H1 (cell line): Measurements from ENCODE around the gene RGS5. TPM values are rescaled to one million over a fixed set of nuclear protein-coding genes. Genes with fewer than 3 reads are reported as not detected.

ENCODE experiments used
- CTCF ChIA-PET: fragments of 300-600 bp; sonication (Branson Sonifier 250); formaldehyde crosslinking; loops from one replicate; lab custom pipeline; 2021; ENCODE audit not compliant: partially characterized antibody; lab: Charles Lee
- POLR2A ChIA-PET: fragments of 300-600 bp; sonication (Branson Sonifier 250); formaldehyde crosslinking; loops from one replicate; lab custom pipeline; 2021; ENCODE audit warnings: inconsistent platforms; ENCODE audit not compliant: partially characterized antibody; lab: Charles Lee
- DNase-seq, 2 experiments: peaks; one replicate each; pipeline versions ENCODE4 v3.0.0 to v3.0.0-alpha.2; 2010 to 2022; ENCODE audit warnings: low spot score in 2 of 2, low read depth in 1 of 2, mixed read lengths in 1 of 2
- FAIRE-seq: peaks from 2 replicates; lab custom pipeline; 2011; peaks lifted over from hg19 to GRCh38; lab: Jason Lieb, UNC
- H2AFZ ChIP-seq: 2 replicates; pipeline ENCODE4 v1.8.1; 2012; ENCODE audit warnings: low read length, inconsistent platforms
- H2AK5ac ChIP-seq: 2 replicates; pipeline ENCODE4 v1.6.1; 2013; ENCODE audit warnings: low read depth, low read length
- H2BK120ac ChIP-seq: replicated peaks from 2 replicates; pipeline ENCODE3; 2013; ENCODE audit warnings: low read depth, low read length, inconsistent platforms
- H2BK12ac ChIP-seq: 2 replicates; pipeline ENCODE4 v1.6.1; 2013; ENCODE audit warnings: low read depth, low read length
- H2BK15ac ChIP-seq: 2 replicates; pipeline ENCODE4 v1.6.1; 2013; ENCODE audit warnings: low read length
- H2BK20ac ChIP-seq: 2 replicates; pipeline ENCODE4 v1.6.1; 2013; ENCODE audit warnings: low read length
- H2BK5ac ChIP-seq: 2 replicates; pipeline ENCODE4 v1.6.1; 2013; ENCODE audit warnings: low read depth, low read length
- H3K14ac ChIP-seq: 2 replicates; pipeline ENCODE4 v1.6.1; 2013; ENCODE audit warnings: inconsistent platforms; ENCODE audit not compliant: insufficient read length
- H3K18ac ChIP-seq: 2 replicates; pipeline ENCODE4 v1.6.1; 2013; ENCODE audit warnings: low read length; ENCODE audit errors: extremely low read depth
- H3K23ac ChIP-seq: 2 replicates; pipeline ENCODE4 v1.6.1; 2013; ENCODE audit warnings: inconsistent platforms; ENCODE audit not compliant: insufficient read length
- H3K23me2 ChIP-seq: 2 replicates; pipeline ENCODE4 v1.6.1; 2013; ENCODE audit warnings: low read depth, low read length
- H3K27ac ChIP-seq: 2 replicates; pipeline ENCODE4 v1.6.1; 2011; ENCODE audit warnings: low read depth, low read length, inconsistent platforms
- H3K27me3 ChIP-seq, 4 experiments: replicated peaks in 1 of 4; 1 replicate in 1 of 4; 2 replicates in 3 of 4; pipeline versions ENCODE4 v1.6.1 to v1.8.1; 2011 to 2013; ENCODE audit warnings: low read length in 3 of 4, mild to moderate bottlenecking in 3 of 4, inconsistent platforms in 2 of 4, mixed read lengths in 2 of 4, moderate library complexity in 1 of 4; ENCODE audit not compliant: control insufficient read depth in 3 of 4, insufficient read depth in 3 of 4; ENCODE audit errors: extremely low read depth in 1 of 4
- H3K36me3 ChIP-seq, 4 experiments: 2 replicates each; pipeline versions ENCODE4 v1.6.1 to v1.8.1; 2011 to 2013; ENCODE audit warnings: mild to moderate bottlenecking in 4 of 4, low read length in 3 of 4, moderate library complexity in 2 of 4, control low read depth in 1 of 4, inconsistent platforms in 1 of 4; ENCODE audit not compliant: insufficient read depth in 4 of 4, control insufficient read depth in 2 of 4
- H3K4ac ChIP-seq: replicated peaks from 2 replicates; pipeline ENCODE3; 2013; ENCODE audit warnings: low read length, low read depth, mixed read lengths, inconsistent platforms; ENCODE audit not compliant: insufficient read length
- H3K4me1 ChIP-seq, 4 experiments: replicated peaks in 1 of 4; 1 replicate in 1 of 4; 2 replicates in 3 of 4; pipeline versions ENCODE4 v1.6.1 to v1.8.1; 2011 to 2013; ENCODE audit warnings: low read length in 3 of 4, inconsistent platforms in 2 of 4, mixed read lengths in 1 of 4; ENCODE audit not compliant: insufficient read depth in 4 of 4, control insufficient read depth in 3 of 4
- H3K4me2 ChIP-seq, 2 experiments: 2 replicates each; pipeline versions ENCODE4 v1.6.1 to v1.8.1; 2011 to 2013; ENCODE audit warnings: low read depth in 2 of 2, low read length in 2 of 2, control low read depth in 1 of 2, inconsistent platforms in 1 of 2, mild to moderate bottlenecking in 1 of 2; ENCODE audit not compliant: insufficient read depth in 1 of 2
- H3K4me3 ChIP-seq, 4 experiments: fragments of 200-600, 300-600 bp in 1 of 4; sonication (generic), shearing (Covaris generic), sonication (Bioruptor Twin) in 1 of 4; 2 replicates each; pipeline versions ENCODE4 v1.5.1 to v1.8.1; 2011 to 2016; ENCODE audit warnings: low read length in 4 of 4, low read depth in 3 of 4, control low read depth in 2 of 4, inconsistent platforms in 2 of 4, mild to moderate bottlenecking in 2 of 4, mixed read lengths in 1 of 4, moderate library complexity in 1 of 4; ENCODE audit not compliant: insufficient read depth in 2 of 4; ENCODE audit errors: extremely low read depth in 1 of 4
- H3K56ac ChIP-seq: replicated peaks from 2 replicates; pipeline ENCODE3; 2013; ENCODE audit warnings: low read depth, mild to moderate bottlenecking, mixed read lengths, low read length, inconsistent platforms; ENCODE audit not compliant: insufficient read length
- H3K79me1 ChIP-seq: 2 replicates; pipeline ENCODE4 v1.6.1; 2013; ENCODE audit warnings: low read depth, low read length, control low read depth
- H3K79me2 ChIP-seq, 2 experiments: 2 replicates each; pipeline versions ENCODE4 v1.6.1 to v1.8.1; 2012 to 2013; ENCODE audit warnings: low read length in 2 of 2, mild to moderate bottlenecking in 2 of 2, inconsistent platforms in 1 of 2; ENCODE audit not compliant: insufficient read depth in 2 of 2, control insufficient read depth in 1 of 2
- H3K9ac ChIP-seq, 4 experiments: replicated peaks in 1 of 4; 1 replicate in 1 of 4; 2 replicates in 3 of 4; pipeline versions ENCODE4 v1.6.1 to v1.8.1; 2011 to 2013; ENCODE audit warnings: low read depth in 3 of 4, low read length in 3 of 4, control low read depth in 2 of 4, mild to moderate bottlenecking in 2 of 4, moderate library complexity in 2 of 4, inconsistent platforms in 1 of 4; ENCODE audit errors: extremely low read depth in 1 of 4
- H3K9me3 ChIP-seq, 2 experiments: 2 replicates each; pipeline versions ENCODE4 v1.6.1 to v1.8.1; 2012 to 2013; ENCODE audit warnings: mild to moderate bottlenecking in 2 of 2, moderate library complexity in 2 of 2, control low read depth in 1 of 2, inconsistent platforms in 1 of 2, low read depth in 1 of 2, low read length in 1 of 2, mixed read lengths in 1 of 2; ENCODE audit not compliant: insufficient read depth in 2 of 2
- H4K20me1 ChIP-seq, 2 experiments: replicated peaks in 1 of 2; 2 replicates each; pipeline versions ENCODE3 to v1.8.1; 2011 to 2013; ENCODE audit warnings: inconsistent platforms in 2 of 2, low read length in 2 of 2, mild to moderate bottlenecking in 1 of 2; ENCODE audit not compliant: insufficient read depth in 2 of 2, control insufficient read depth in 1 of 2
- H4K5ac ChIP-seq: 2 replicates; pipeline ENCODE4 v1.6.1; 2013; ENCODE audit warnings: low read length, low read depth, mixed read lengths, inconsistent platforms; ENCODE audit not compliant: insufficient read length
- H4K8ac ChIP-seq: 2 replicates; pipeline ENCODE4 v1.8.0; 2013; ENCODE audit warnings: mild to moderate bottlenecking, moderate library complexity, low read length, inconsistent platforms; ENCODE audit not compliant: insufficient read depth; ENCODE audit errors: extremely low read depth
- H4K91ac ChIP-seq: replicated peaks from 2 replicates; pipeline ENCODE3; 2013; ENCODE audit warnings: low read length, mixed read lengths, inconsistent platforms; ENCODE audit not compliant: insufficient read length
- CHD1 ChIP-seq: IDR thresholded peaks from 2 replicates; pipeline ENCODE4 v1.6.1; 2012; ENCODE audit warnings: low read depth, low read length, improper control_type of control experiment
- CREB1 ChIP-seq: IDR thresholded peaks from 2 replicates; pipeline ENCODE4 v1.6.1; 2012; ENCODE audit warnings: inconsistent platforms
- KDM4A ChIP-seq: IDR thresholded peaks from one replicate; pipeline ENCODE4 v1.7.1; 2012; ENCODE audit warnings: low read depth, mild to moderate bottlenecking, moderate library complexity, low read length, inconsistent platforms; ENCODE audit not compliant: severe bottlenecking
- ZNF274 ChIP-seq: IDR thresholded peaks from 2 replicates; pipeline ENCODE4 v1.7.0; 2012; ENCODE audit warnings: low read length, borderline replicate concordance; ENCODE audit errors: extremely low read depth
- WGBS, 2 experiments: shearing (Covaris generic) in 1 of 2; methylation state at CpG; one replicate each; pipeline versions ENCODE4 v1.1.6 to v1.1.7; 2013 to 2015; ENCODE audit warnings: low lambda C conversion rate in 2 of 2, mixed read lengths in 2 of 2, inconsistent platforms in 1 of 2, low coverage in 1 of 2, missing lambda C conversion rate in 1 of 2; ENCODE audit not compliant: insufficient replicate concordance in 2 of 2, insufficient coverage in 1 of 2, insufficient read length in 1 of 2; ENCODE audit errors: extremely low coverage in 1 of 2, missing lambda C conversion rate in 1 of 2; 5-methylcytosine and 5-hydroxymethylcytosine counted together
- long read RNA-seq, 2 experiments: library from RNA in 1 of 2; library from capped mRNA in 1 of 2; stranded (forward); transcript quantifications; one replicate each; pipeline ENCODE4 v2.0.0, GENCODE V29; 2021; ENCODE audit warnings: inconsistent platforms in 1 of 2
- polyA minus RNA-seq, 3 experiments: library from RNA; depleted of rRNA, polyadenylated mRNA; stranded (reverse); fragments of >200 nt; gene quantifications; 1 replicate in 2 of 3; 2 replicates in 1 of 3; pipeline ENCODE4 v1.2.3, GENCODE V29; 2011
- polyA plus RNA-seq, 7 experiments: library from polyadenylated mRNA; depleted of rRNA in 3 of 7; stranded (reverse) in 5 of 7; unstranded in 2 of 7; fragments of >200 nt in 5 of 7; fragments of 200-250 nt in 2 of 7; gene quantifications; 1 replicate in 5 of 7; 2 replicates in 1 of 7; 4 replicates in 1 of 7; pipeline versions ENCODE4 v1.2.1 to v1.2.3, GENCODE V29; 2011 to 2013; ENCODE audit warnings: missing spikeins in 2 of 7, mixed read lengths in 2 of 7
- total RNA-seq: library from RNA; stranded (reverse); fragmentation: NEBNext Ultra II Directional; extraction: Animal tissue kit (Norgen Biotek cat#: 25700); gene quantifications from 2 replicates; pipeline ENCODE4 v1.2.1, GENCODE V29; 2021
- TF ChIP-seq, protein P1 (sequence below), 3 experiments: IDR thresholded peaks; 1 replicate in 2 of 3; 2 replicates in 1 of 3; pipeline versions ENCODE4 v1.5.1 to v1.6.1; 2011; ENCODE audit warnings: low read length in 3 of 3, mild to moderate bottlenecking in 3 of 3, inconsistent platforms in 2 of 3, low read depth in 1 of 3, moderate library complexity in 1 of 3; ENCODE audit not compliant: insufficient read depth in 1 of 3; ENCODE audit errors: control extremely low read depth in 1 of 3

RGS5 gene, protein sequence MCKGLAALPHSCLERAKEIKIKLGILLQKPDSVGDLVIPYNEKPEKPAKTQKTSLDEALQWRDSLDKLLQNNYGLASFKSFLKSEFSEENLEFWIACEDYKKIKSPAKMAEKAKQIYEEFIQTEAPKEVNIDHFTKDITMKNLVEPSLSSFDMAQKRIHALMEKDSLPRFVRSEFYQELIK
- total RNA-seq (96.3 and 103 TPM in 2 replicates), polyA plus RNA-seq (2011; rRNA removed) (53.3 and 75.5 TPM in 2 replicates), polyA minus RNA-seq (2011; rRNA and poly(A)+ RNA removed) (108 and 153 TPM in 2 replicates)
- 63.3 TPM for polyA plus RNA-seq (2011; cell fraction: cytosol; rRNA removed)
- 34.7 TPM for polyA plus RNA-seq (2011; cell fraction: nucleus; rRNA removed)
- 54.0 to 98.1 TPM (median 75.5 TPM) in 4 replicates for polyA plus RNA-seq (2012, experiment 1 of 2)
- polyA plus RNA-seq (2012, experiment 2 of 2): 6.8 TPM
- 47.7 TPM for polyA plus RNA-seq (2013, experiment 1 of 2)
- polyA plus RNA-seq (2013, experiment 2 of 2): 51.0 TPM
- polyA minus RNA-seq (2011; cell fraction: cytosol; rRNA and poly(A)+ RNA removed): 32.1 TPM
- polyA minus RNA-seq (2011; cell fraction: nucleus; rRNA and poly(A)+ RNA removed): 52.7 TPM
- long read RNA-seq, experiment 1, full-length matches to known transcripts: 57 of 96 reads
- long read RNA-seq, experiment 1, partial matches to known transcripts: 8 of 96 reads
- long read RNA-seq, experiment 1, other reads (novel, unspliced or antisense): 31 of 96 reads
- long read RNA-seq, experiment 2, full-length matches to known transcripts: 83 of 87 reads
- long read RNA-seq, experiment 2, partial matches to known transcripts: 0 of 87 reads
- long read RNA-seq, experiment 2, other reads (novel, unspliced or antisense): 4 of 87 reads

GRCh38 chr1:163202833-163203451 is at the start of gene RGS5:
TSS of gene RGS5 (minus strand) at chr1:163202916. CDS start at chr1:163202835, 81 bp downstream.
- peaks cover 0 to 8% (median 3%) of the 10 kb centered on the region in 4 experiments; a peak in 4 of 7 replicates for H3K4me1 ChIP-seq
- H4K8ac ChIP-seq: peak within 1 kb of the TSS; percentile 53; the same call in 1 of the 2 replicates
- H3K9me3 ChIP-seq: no peaks in the 10 kb centered on the region
- H3K18ac ChIP-seq: peak within 1 kb of the TSS; percentile 93
- peak within 1 kb of the TSS; percentile 98 for H2BK5ac ChIP-seq
- CTCF ChIA-PET: interaction anchor here (0.8 to 1.4 kb wide), 9 partner anchors 11 to 133 kb away, joined by 3 to 4 read pairs (median 3); partner anchors contain the start of gene RGS4
- POLR2A ChIA-PET: interaction anchor here (0.7 to 2.9 kb wide), 10 partner anchors 11 to 119 kb away, joined by 3 to 17 read pairs (median 4); partner anchors contain the start of gene NUF2
- H2BK12ac ChIP-seq: peak within 1 kb of the TSS; percentile 91; the same call in 1 of the 2 replicates
- no peaks in the 10 kb centered on the region for H4K20me1 ChIP-seq
- H2BK120ac ChIP-seq: no peak within 1 kb of the TSS
- WGBS, 2 experiments: 27% methylated on average over 4 of the region's 4 CpGs; no CpG with 5 or more reads in 1 of the 2 experiments
- H2BK15ac ChIP-seq: no peak within 1 kb of the TSS
- peak; percentile 49 to 61 for DNase-seq
- H3K4me3 ChIP-seq: peak within 1 kb of the TSS in 2 of 4 experiments; percentile 7 to 54; a peak in 5 of 8 replicates
- peak within 1 kb of the TSS; percentile 86 for H3K27ac ChIP-seq
- H3K9ac ChIP-seq: peak within 1 kb of the TSS in 3 of 4 experiments; percentile 15 to 49 (median 35); a peak in 2 of 7 replicates
- no peaks in the 10 kb centered on the region for H3K27me3 ChIP-seq
- peak within 1 kb of the TSS; percentile 88 for H4K91ac ChIP-seq
- H4K5ac ChIP-seq: peak within 1 kb of the TSS; percentile 81
- H2BK20ac ChIP-seq: peak within 1 kb of the TSS; percentile 63; the same call in 1 of the 2 replicates
- no peak within 1 kb of the TSS for H3K4ac ChIP-seq
- peak; percentile 93 for FAIRE-seq
- H2AK5ac ChIP-seq: no peak within 1 kb of the TSS; the same call in 1 of the 2 replicates
- H3K36me3 ChIP-seq: no peaks in the 10 kb centered on the region
- H3K56ac ChIP-seq: no peak within 1 kb of the TSS
- no peak within 1 kb of the TSS for H3K23ac ChIP-seq
- no peaks in the 10 kb centered on the region for H3K79me1 ChIP-seq
- peak within 1 kb of the TSS; percentile 81 for H2AFZ ChIP-seq
- no peaks in the 10 kb centered on the region for H3K23me2 ChIP-seq
- peaks cover 0 to 30% of the 10 kb centered on the region in 2 experiments; a peak in 2 of 4 replicates for H3K79me2 ChIP-seq
- H3K4me2 ChIP-seq: peak within 1 kb of the TSS; percentile 59 to 60
- H3K14ac ChIP-seq: no peak within 1 kb of the TSS
- no peak for TF ChIP-seq CREB1
- TF ChIP-seq KDM4A: peak; percentile 21
- TF ChIP-seq, protein P1, sequence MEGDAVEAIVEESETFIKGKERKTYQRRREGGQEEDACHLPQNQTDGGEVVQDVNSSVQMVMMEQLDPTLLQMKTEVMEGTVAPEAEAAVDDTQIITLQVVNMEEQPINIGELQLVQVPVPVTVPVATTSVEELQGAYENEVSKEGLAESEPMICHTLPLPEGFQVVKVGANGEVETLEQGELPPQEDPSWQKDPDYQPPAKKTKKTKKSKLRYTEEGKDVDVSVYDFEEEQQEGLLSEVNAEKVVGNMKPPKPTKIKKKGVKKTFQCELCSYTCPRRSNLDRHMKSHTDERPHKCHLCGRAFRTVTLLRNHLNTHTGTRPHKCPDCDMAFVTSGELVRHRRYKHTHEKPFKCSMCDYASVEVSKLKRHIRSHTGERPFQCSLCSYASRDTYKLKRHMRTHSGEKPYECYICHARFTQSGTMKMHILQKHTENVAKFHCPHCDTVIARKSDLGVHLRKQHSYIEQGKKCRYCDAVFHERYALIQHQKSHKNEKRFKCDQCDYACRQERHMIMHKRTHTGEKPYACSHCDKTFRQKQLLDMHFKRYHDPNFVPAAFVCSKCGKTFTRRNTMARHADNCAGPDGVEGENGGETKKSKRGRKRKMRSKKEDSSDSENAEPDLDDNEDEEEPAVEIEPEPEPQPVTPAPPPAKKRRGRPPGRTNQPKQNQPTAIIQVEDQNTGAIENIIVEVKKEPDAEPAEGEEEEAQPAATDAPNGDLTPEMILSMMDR (IDR thresholded peaks at IDR 0.05; ENCODE audit: control extremely low read depth in 1 of 3, insufficient read depth in 1 of 3, low read depth in 1 of 3, low read length in 3 of 3): no peak
- TF ChIP-seq CHD1: no peak
- no peak for TF ChIP-seq ZNF274
